ENCODE results near the gene SCAANT1. TPM values are rescaled to one million over a fixed set of nuclear protein-coding genes. Genes with fewer than 3 reads are reported as not detected.
A peak's percentile ranks its signal among the peaks of the same experiment; 100 is the strongest.

Gene SCAANT1
- total RNA-seq, 1 experiment from 2014 or later = not detected

- no peaks in the 10 kb centered on the region for H4K20me1 ChIP-seq (ENCODE audit: control insufficient read depth, insufficient read depth, insufficient read length)
- no peaks in the 10 kb centered on the region for H3K9me3 ChIP-seq (ENCODE audit: control insufficient read depth, low read depth, low read length)
- H3K18ac ChIP-seq (ENCODE audit: insufficient read length, low read depth, low read length) = no peak overlapping the region
- no peak overlapping the region for H3K23ac ChIP-seq (ENCODE audit: insufficient read length, low read depth, low read length)
- peaks cover 1% of the 10 kb centered on the region; the same call in 1 of the 2 replicates for H3K27me3 Mint-ChIP-seq (ENCODE audit: low read depth)
- H3K56ac ChIP-seq (ENCODE audit: insufficient read length, low read depth, low read length) = no peak overlapping the region
- peak overlapping the region; percentile 91 to 94 for H3K4me3 Mint-ChIP-seq
- 0 out of 2 replicates have a peak, but pooled peaks cover 1% of the 10 kb centered on the region for H3K4me1 ChIP-seq (ENCODE audit: insufficient read depth, low read length)
- no peak overlapping the region for H3T11ph ChIP-seq (ENCODE audit: low read length)
- H3K27ac Mint-ChIP-seq = peak overlapping the region in 2 of 3 experiments; percentile 92 to 97; a peak in 4 of 7 replicates
- no peak overlapping the region for H2AK5ac ChIP-seq (ENCODE audit: insufficient read length, low read length)
- no peak for TF ChIP-seq CTCF (conservative IDR thresholded peaks at IDR 0.05)
- DNase-seq = no peak
- H2AFZ ChIP-seq (ENCODE audit: low read length) = no peak overlapping the region
- H4K8ac ChIP-seq (replicated peaks; ENCODE audit: insufficient read length, low read depth, low read length) = no peak overlapping the region
- 100% methylated on average over 1 of the region's 5 CpGs for WGBS (ENCODE audit: extremely low coverage, insufficient read length, low lambda C conversion rate)
- H2BK15ac ChIP-seq (ENCODE audit: low read depth, low read length) = no peak overlapping the region
- H3K9ac ChIP-seq (ENCODE audit: extremely low read depth, insufficient read length, low read length) = peak overlapping the region; percentile 84
- no peak overlapping the region for H3K27ac ChIP-seq (ENCODE audit: insufficient read length, low read depth, low read length)
- H4K91ac ChIP-seq (ENCODE audit: insufficient read length, low read depth, low read length) = no peak overlapping the region
- no peak overlapping the region for H2BK5ac ChIP-seq (ENCODE audit: insufficient read length, low read length)
- H3K14ac ChIP-seq (ENCODE audit: insufficient read depth, low read length) = peak overlapping the region; percentile 90
- no peaks in the 10 kb centered on the region for H3K9me3 Mint-ChIP-seq
- H3K27me3 ChIP-seq (ENCODE audit: insufficient read depth, low read length) = no peaks in the 10 kb centered on the region
- peak overlapping the region; percentile 86 for H3K4me2 ChIP-seq (ENCODE audit: insufficient read depth, insufficient read length, low read length)
- no peak overlapping the region for H2BK20ac ChIP-seq (ENCODE audit: low read depth, low read length, poor library complexity, severe bottlenecking)
- no peak overlapping the region for H2BK120ac ChIP-seq (ENCODE audit: low read depth, low read length, poor library complexity, severe bottlenecking)
- H3K79me2 ChIP-seq (ENCODE audit: insufficient read depth, low read length) = no peaks in the 10 kb centered on the region; the same call in 1 of the 2 replicates
- H3K4me1 Mint-ChIP-seq = peaks cover 52 to 54% of the 10 kb centered on the region in 2 experiments
- no peak overlapping the region for H2BK12ac ChIP-seq (ENCODE audit: insufficient read length, low read depth, low read length)
- no peak overlapping the region for H4K5ac ChIP-seq (ENCODE audit: insufficient read length, low read depth, low read length)
- H3K36me3 Mint-ChIP-seq (ENCODE audit: insufficient read depth in 1 of 3, low read depth in 3 of 3) = peaks cover 0 to 19% (median 16%) of the 10 kb centered on the region in 3 experiments; a peak in 6 of 7 replicates
- H3K79me1 ChIP-seq (ENCODE audit: insufficient read depth, low read depth, low read length, poor library complexity, severe bottlenecking) = no peaks in the 10 kb centered on the region
- H3K23me2 ChIP-seq (ENCODE audit: insufficient read length, low read depth, low read length, poor library complexity, severe bottlenecking) = peaks cover 16% of the 10 kb centered on the region
- no peak overlapping the region for H3K4ac ChIP-seq (ENCODE audit: low read depth, low read length)
These were observed 49.4 kb downstream of the SCAANT1 start for GRCh38 chr3:63862804-63863149.

Other genes starting within 250 kb of the SCAANT1 start
- not detected in 2 replicates for gene C3orf49, start 93.1 kb downstream of the SCAANT1 start, total RNA-seq (2021)
- 63.3 and 71.4 TPM in 2 replicates for gene THOC7, start 48.6 kb downstream of the SCAANT1 start, total RNA-seq (2021)
- 20.1 and 21.5 TPM in 2 replicates for gene ATXN7, start 48.5 kb downstream of the SCAANT1 start, total RNA-seq (2021)
- gene PSMD6, start 111.1 kb upstream of the SCAANT1 start, total RNA-seq (2021) = 112 and 113 TPM in 2 replicates

Measured in H9 (cell line).